ENCODE measurements around the gene ABCA6. TPM values are rescaled to one million over a fixed set of nuclear protein-coding genes. Genes with fewer than 3 reads are reported as not detected.

Gene ABCA6
- total RNA-seq, 1 experiment from 2014 or later: 2.1 TPM

- intact Hi-C loops (cut with micrococcal nuclease; ENCODE audit: unreplicated experiment): no loop called here
- TF ChIP-seq, protein P1, sequence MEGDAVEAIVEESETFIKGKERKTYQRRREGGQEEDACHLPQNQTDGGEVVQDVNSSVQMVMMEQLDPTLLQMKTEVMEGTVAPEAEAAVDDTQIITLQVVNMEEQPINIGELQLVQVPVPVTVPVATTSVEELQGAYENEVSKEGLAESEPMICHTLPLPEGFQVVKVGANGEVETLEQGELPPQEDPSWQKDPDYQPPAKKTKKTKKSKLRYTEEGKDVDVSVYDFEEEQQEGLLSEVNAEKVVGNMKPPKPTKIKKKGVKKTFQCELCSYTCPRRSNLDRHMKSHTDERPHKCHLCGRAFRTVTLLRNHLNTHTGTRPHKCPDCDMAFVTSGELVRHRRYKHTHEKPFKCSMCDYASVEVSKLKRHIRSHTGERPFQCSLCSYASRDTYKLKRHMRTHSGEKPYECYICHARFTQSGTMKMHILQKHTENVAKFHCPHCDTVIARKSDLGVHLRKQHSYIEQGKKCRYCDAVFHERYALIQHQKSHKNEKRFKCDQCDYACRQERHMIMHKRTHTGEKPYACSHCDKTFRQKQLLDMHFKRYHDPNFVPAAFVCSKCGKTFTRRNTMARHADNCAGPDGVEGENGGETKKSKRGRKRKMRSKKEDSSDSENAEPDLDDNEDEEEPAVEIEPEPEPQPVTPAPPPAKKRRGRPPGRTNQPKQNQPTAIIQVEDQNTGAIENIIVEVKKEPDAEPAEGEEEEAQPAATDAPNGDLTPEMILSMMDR (conservative IDR thresholded peaks at IDR 0.05; ENCODE audit: low read depth, low read length): no peak
- TF ChIP-seq EZH2 (IDR thresholded peaks at IDR 0.05; ENCODE audit: borderline replicate concordance, low read depth, low read length, poor library complexity, severe bottlenecking): no peak
These were observed 10.9 kb downstream of the ABCA6 start for GRCh38 chr17:69130627-69131296.

GRCh38 chr17:69123626-69124025, 18.1 kb downstream of the ABCA6 start:
- H3K36me3 ChIP-seq (ENCODE audit: insufficient read depth, low read length, poor library complexity, severe bottlenecking): no peaks in the 10 kb centered on the region
- CTCF ChIA-PET: no interaction called here
- H3K27ac ChIP-seq (ENCODE audit: low read depth, low read length, poor library complexity, severe bottlenecking): no peak overlapping the region
- POLR2A ChIA-PET (ENCODE audit: low non-redundant PET): no interaction called here
- no peak overlapping the region for H3K4me3 ChIP-seq (ENCODE audit: low read depth, low read length, poor library complexity, severe bottlenecking)
- H3K4me1 ChIP-seq (ENCODE audit: insufficient read depth, low read length, poor library complexity, severe bottlenecking): no peaks in the 10 kb centered on the region
- TF ChIP-seq, protein P1 (conservative IDR thresholded peaks at IDR 0.05; ENCODE audit: low read depth, low read length): no peak
- no peak for TF ChIP-seq EZH2 (IDR thresholded peaks at IDR 0.05; ENCODE audit: borderline replicate concordance, low read depth, low read length, poor library complexity, severe bottlenecking)
- H3K9me3 ChIP-seq (ENCODE audit: low read depth, low read length, poor library complexity, severe bottlenecking): no peaks in the 10 kb centered on the region
- DNase-seq (ENCODE audit: low spot score): no peak
- no TSS peak for BruUV-seq (replicated peaks)
- H3K27me3 ChIP-seq (replicated peaks; ENCODE audit: insufficient read depth, low read depth, low read length, poor library complexity): no peaks in the 10 kb centered on the region
- intact Hi-C loops (cut with micrococcal nuclease; ENCODE audit: unreplicated experiment): no loop called here

More at GRCh38 chr17:69130627-69131296, 10.9 kb downstream of the ABCA6 start:
- CTCF ChIA-PET: no interaction called here
- peak; percentile 31 for DNase-seq (ENCODE audit: low spot score)
- no peaks in the 10 kb centered on the region for H3K9me3 ChIP-seq (ENCODE audit: low read depth, low read length, poor library complexity, severe bottlenecking)
- no peaks in the 10 kb centered on the region for H3K27me3 ChIP-seq (replicated peaks; ENCODE audit: insufficient read depth, low read depth, low read length, poor library complexity)
- H3K4me3 ChIP-seq (ENCODE audit: low read depth, low read length, poor library complexity, severe bottlenecking): no peak overlapping the region
- H3K36me3 ChIP-seq (ENCODE audit: insufficient read depth, low read length, poor library complexity, severe bottlenecking): no peaks in the 10 kb centered on the region
- no TSS peak for BruUV-seq (replicated peaks)
- H3K4me1 ChIP-seq (ENCODE audit: insufficient read depth, low read length, poor library complexity, severe bottlenecking): peaks cover 8% of the 10 kb centered on the region
- POLR2A ChIA-PET (ENCODE audit: low non-redundant PET): no interaction called here
- no peak overlapping the region for H3K27ac ChIP-seq (ENCODE audit: low read depth, low read length, poor library complexity, severe bottlenecking)

DNA sequence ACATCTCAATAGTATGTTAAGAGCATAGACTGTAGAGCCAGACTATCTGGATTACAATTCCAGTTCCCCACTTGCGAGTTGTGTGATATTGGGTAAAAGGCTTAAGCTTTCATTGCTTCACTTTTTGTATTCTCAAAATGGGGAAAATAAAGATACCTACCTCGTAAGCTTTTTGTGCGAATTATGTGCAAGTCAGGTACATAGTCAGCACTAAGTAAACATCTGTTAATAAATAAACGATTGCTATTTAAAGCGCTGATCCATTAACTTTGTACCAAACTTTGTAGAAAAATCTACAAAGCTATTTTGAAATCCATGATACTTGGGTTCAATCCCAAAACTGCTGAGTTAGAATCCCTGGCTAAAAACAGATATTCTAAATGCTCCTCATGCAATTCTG, 19.6 kb downstream of the ABCA6 start:
- POLR2A ChIA-PET (ENCODE audit: low non-redundant PET): no interaction called here
- Histone ChIP-seq H3K4me1 (ENCODE audit: insufficient read depth, low read length, poor library complexity, severe bottlenecking) (no peaks in the 10 kb centered on the region), H3K27me3 (replicated peaks; ENCODE audit: insufficient read depth, low read depth, low read length, poor library complexity) (no peaks in the 10 kb centered on the region), H3K36me3 (ENCODE audit: insufficient read depth, low read length, poor library complexity, severe bottlenecking) (no peaks in the 10 kb centered on the region), H3K9me3 (ENCODE audit: low read depth, low read length, poor library complexity, severe bottlenecking) (no peaks in the 10 kb centered on the region), H3K4me3 (ENCODE audit: low read depth, low read length, poor library complexity, severe bottlenecking) (no peak overlapping the region), H3K27ac (ENCODE audit: low read depth, low read length, poor library complexity, severe bottlenecking) (no peak overlapping the region)
- intact Hi-C loops (cut with micrococcal nuclease; ENCODE audit: unreplicated experiment): no loop called here
- no TSS peak for BruUV-seq (replicated peaks)
- CTCF ChIA-PET: no interaction called here
- no peak for DNase-seq (ENCODE audit: low spot score)
- no peak for TF ChIP-seq EZH2 (IDR thresholded peaks at IDR 0.05; ENCODE audit: borderline replicate concordance, low read depth, low read length, poor library complexity, severe bottlenecking)
- TF ChIP-seq, protein P1 (conservative IDR thresholded peaks at IDR 0.05; ENCODE audit: low read depth, low read length): no peak
